H7 (cell line): ENCODE results near the gene BBLN. TPM values are rescaled to one million over a fixed set of nuclear protein-coding genes. Genes with fewer than 3 reads are reported as not detected.
"Not testable (repeated sequence)": the region's sequence is repeated elsewhere in the genome, so short reads cannot be mapped to it uniquely, and the experiment has no call there.

Experiments
- DNase-seq: peaks from one replicate; pipeline ENCODE4 v3.0.0; 2012
- H3K27me3 ChIP-seq: 2 replicates; pipeline ENCODE4 v1.6.0; 2011; ENCODE audit warnings: mild to moderate bottlenecking, low read length; ENCODE audit not compliant: control insufficient read depth, insufficient read depth
- H3K36me3 ChIP-seq: replicated peaks from 2 replicates; pipeline ENCODE4 v1.5.1; 2011; ENCODE audit warnings: low read length; ENCODE audit not compliant: control insufficient read depth, insufficient read depth
- H3K4me3 ChIP-seq: 2 replicates; pipeline ENCODE4 v1.5.1; 2011; ENCODE audit warnings: low read depth, mild to moderate bottlenecking, control low read depth, low read length, moderate library complexity; ENCODE audit not compliant: insufficient read depth
- total RNA-seq: library from RNA; depleted of rRNA; stranded (reverse); fragments of >200 nt; shearing (Covaris generic); gene quantifications from 2 replicates; pipeline ENCODE4 v1.2.3, GENCODE V29; 2014; rRNA removed

The BBLN gene
- total RNA-seq = 121 and 130 TPM in 2 replicates

GRCh38 chr9:128159784-128160602 lies at the start of gene BBLN:
Gene BBLN, plus strand, starts transcription at chr9:128160265. Its CDS starts 143 bp downstream, at chr9:128160408.
- DNase-seq = peak; percentile 100
- no peaks in the 10 kb centered on the region for H3K27me3 ChIP-seq

GRCh38 chr9:128111726-128112125 lies 48.3 kb upstream of the BBLN start:
- not testable (repeated sequence) for H3K36me3 ChIP-seq, DNase-seq, H3K27me3 ChIP-seq, H3K4me3 ChIP-seq

More at GRCh38 chr9:128159784-128160602, at the start of gene BBLN:
- peak within 1 kb of the TSS; percentile 94 for H3K4me3 ChIP-seq
- peaks cover 10% of the 10 kb centered on the region for H3K36me3 ChIP-seq

GRCh38 chr9:128113526-128114325 lies 46.3 kb upstream of the BBLN start:
- H3K27me3 ChIP-seq = no peaks in the 10 kb centered on the region
- peak; percentile 36 for DNase-seq
- no peak overlapping the region for H3K4me3 ChIP-seq
- no peaks in the 10 kb centered on the region for H3K36me3 ChIP-seq

DNA sequence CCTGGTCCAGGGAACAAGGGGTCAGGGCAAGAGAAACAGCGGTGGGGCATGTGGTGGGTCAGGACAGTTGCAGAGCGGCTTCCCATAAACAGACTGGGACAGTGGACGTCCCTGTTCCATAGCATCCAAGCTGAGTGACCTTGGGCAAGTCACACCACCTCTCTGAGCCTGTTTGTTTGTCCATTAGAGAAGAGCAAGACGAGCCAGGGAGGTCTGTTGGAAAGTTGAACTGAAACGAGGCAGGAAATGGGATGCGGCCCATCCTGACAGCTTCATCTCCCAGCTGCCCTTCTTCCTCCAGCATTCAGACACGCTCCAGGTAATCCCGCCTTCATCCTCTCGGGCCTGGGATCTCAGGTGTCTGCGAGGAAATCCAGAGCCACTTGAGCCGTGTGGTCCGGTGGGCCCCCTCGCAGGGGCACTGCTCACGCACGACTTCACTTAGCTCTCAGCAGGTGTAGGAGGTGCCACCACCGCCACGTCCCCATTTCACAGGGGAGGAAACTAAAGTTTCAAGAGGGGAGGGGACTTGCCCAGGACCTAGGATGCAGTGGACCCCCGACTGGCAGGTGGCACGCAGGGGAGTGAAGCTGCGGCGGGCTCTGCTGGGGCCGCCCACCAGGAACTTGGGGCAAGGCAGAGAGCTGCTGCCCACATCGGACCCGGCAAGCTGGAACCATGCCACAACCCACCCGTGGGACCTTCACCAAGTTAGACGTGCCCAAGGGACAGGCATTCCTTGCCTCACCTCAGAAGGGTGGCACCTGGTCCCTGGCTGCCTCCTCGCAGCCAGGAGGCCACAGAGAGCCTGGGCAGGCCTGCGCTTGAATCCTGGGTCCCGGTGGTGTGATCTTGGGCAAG lies 45.5 kb upstream of the BBLN start:
- Histone ChIP-seq H3K36me3 (no peaks in the 10 kb centered on the region), H3K27me3 (no peaks in the 10 kb centered on the region), H3K4me3 (no peak overlapping the region)
- peak; percentile 63 for DNase-seq

DNA sequence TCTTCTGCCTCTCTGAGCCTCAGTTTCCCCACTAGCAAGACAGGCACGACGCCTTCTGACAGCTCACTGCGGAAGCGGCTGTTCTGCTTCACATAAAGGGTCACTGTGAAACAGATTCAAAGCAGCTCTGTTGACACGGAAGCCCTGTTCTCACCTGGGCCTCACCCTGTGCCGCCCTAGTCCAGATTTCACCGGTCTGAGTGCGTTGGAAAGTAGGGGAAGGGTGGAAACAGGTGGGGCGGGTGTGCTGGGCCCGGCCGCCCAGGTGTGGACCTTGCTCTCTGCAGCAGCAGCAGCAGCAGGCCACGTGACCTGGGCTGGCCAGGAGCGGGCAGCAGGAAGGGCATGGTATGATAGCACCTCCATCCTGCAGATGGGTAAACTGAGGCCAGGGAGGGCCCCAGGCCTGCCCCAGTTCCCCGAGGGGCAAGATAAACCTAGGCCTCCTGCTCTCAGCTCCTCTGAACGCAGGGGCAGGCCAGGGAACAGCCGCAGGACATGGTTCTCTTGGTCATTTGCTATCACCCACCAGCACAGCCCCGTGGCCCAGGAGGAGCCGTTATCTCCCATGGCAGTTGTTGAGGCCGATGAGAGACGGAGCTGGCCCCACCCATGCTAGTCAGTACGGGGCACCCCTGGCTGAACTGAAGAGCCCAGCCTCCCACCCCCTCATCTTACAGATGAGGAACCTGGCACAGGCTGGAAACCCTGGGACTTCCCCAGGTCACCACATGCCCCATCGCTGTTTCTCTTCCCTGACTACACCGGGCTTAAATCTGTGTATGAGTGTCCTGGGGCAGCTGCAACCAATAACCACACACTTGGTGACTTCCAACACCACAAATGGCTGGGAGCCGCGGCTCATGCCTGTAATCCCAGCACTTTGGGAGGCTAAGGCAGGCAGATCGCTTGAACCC lies 44.6 kb upstream of the BBLN start:
- DNase-seq = peak; percentile 55
- no peaks in the 10 kb centered on the region; the same call in 1 of the 2 replicates for H3K36me3 ChIP-seq
- H3K27me3 ChIP-seq = no peaks in the 10 kb centered on the region
- H3K4me3 ChIP-seq = no peak overlapping the region

GRCh38 chr9:128116104-128117083 lies 43.7 kb upstream of the BBLN start:
- Histone ChIP-seq H3K4me3 (no peak overlapping the region), H3K36me3 (peaks cover 2% of the 10 kb centered on the region), H3K27me3 (no peaks in the 10 kb centered on the region)
- peak; percentile 28 for DNase-seq

GRCh38 chr9:128117613-128118471 lies 42.2 kb upstream of the BBLN start:
- H3K27me3 ChIP-seq = no peaks in the 10 kb centered on the region
- peak overlapping the region; percentile 5 for H3K4me3 ChIP-seq
- H3K36me3 ChIP-seq = peaks cover 10% of the 10 kb centered on the region
- peak; percentile 96 for DNase-seq

GRCh38 chr9:128118472-128118857 lies 41.6 kb upstream of the BBLN start:
- Histone ChIP-seq H3K4me3 (no peak overlapping the region), H3K36me3 (peaks cover 11% of the 10 kb centered on the region), H3K27me3 (no peaks in the 10 kb centered on the region)
- no peak for DNase-seq

DNA sequence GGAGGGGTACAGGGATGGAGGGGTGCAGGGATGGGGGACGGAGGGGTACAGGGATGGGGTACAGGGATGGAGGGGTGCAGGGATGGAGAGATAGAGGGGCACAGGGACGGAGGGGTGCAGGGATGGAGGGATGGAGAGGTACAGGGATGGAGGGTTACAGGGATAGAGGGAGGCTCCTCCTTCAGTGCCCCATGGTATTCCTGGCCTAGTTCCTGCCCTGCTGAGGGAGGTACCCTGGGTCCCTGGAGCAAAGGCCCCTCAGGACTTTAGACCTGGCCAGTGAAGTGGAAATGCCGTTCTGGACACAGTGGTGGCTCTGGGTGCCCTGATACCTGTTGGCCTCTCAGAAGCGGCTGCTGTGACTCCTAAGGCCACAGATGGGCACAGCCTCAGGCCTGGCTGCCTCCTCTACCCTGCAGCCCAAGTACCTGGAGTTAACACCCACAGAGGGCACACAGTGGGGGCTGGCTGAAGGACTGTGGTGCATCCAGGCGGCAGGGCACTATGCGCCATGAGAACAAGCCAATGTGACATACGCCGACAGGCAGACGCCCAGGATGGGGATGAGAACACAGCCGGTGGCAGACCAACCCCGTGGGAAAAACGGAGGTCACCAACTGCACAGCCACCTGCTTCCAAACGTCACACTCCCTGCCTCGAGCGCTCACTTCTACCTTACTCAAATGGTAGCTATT lies 40.9 kb upstream of the BBLN start:
- no peaks in the 10 kb centered on the region for H3K27me3 ChIP-seq
- H3K36me3 ChIP-seq = peaks cover 13% of the 10 kb centered on the region
- peak; percentile 33 for DNase-seq
- no peak overlapping the region for H3K4me3 ChIP-seq

DNA sequence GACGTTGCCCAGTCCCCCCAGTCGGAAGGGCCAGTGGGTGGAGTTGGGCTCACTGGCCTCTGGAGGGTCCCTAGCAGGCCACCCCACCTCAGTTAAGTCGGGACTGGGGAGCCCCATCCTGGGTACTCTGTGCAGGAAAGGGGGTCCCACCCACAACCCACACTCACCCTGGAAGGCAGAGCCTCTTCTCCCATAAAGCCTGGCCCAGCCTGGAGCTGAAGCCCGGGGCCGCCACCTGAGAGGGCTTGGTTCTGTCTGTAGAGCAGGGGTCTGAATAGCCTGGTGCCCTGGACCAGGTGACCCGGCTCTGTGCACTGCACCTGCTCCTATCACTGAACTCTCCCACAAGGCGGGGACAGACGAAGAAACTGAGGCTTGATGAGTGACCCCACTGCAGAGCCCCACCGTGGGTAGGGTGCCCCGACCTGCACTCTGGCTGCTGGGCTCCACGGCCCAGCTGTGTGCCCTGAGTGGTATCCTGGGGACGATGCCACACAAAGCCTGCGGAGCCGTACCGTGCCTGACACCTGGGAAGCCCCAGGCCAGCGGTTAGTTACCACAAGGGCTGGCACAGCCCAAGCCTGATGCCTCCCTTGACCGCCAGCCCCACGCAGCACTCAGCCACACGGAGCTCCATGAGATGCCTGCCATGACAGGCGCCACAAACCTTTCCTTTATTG lies 39.9 kb upstream of the BBLN start:
- DNase-seq = peak; percentile 27
- Histone ChIP-seq H3K27me3 (no peaks in the 10 kb centered on the region), H3K36me3 (peaks cover 20% of the 10 kb centered on the region), H3K4me3 (no peak overlapping the region)
